HEK293 (cell line): ENCODE results near the gene SRBD1.

Source experiments
- CTCF ChIA-PET: fragments of 350-600 bp; formaldehyde crosslinking; extraction: SDS; loops from one replicate; lab custom pipeline; 2021; ENCODE audit warnings: antibody characterized with exemption; lab: Yijun Ruan, JAX
- POLR2A ChIA-PET: fragments of 300-600 bp; formaldehyde crosslinking; extraction: SDS; loops from one replicate; lab custom pipeline; 2020; ENCODE audit warnings: antibody characterized with exemption, inconsistent platforms; lab: Yijun Ruan, JAX
- H3K27ac ChIP-seq: fragments of 200-500 bp; sonication (Bioruptor generic); 2 replicates; pipeline ENCODE4 v1.5.1; 2014; ENCODE audit warnings: low read depth, low read length, control low read depth, inconsistent platforms; ENCODE audit errors: extremely low read depth
- H3K36me3 ChIP-seq, 2 experiments: fragments of 200-500 bp in 1 of 2; sonication (Bioruptor generic) in 1 of 2; 1 replicate in 1 of 2; 2 replicates in 1 of 2; pipeline ENCODE4 v1.5.1; 2014 to 2017; ENCODE audit warnings: inconsistent platforms in 2 of 2, low read length in 2 of 2; ENCODE audit not compliant: control insufficient read depth in 2 of 2, insufficient read depth in 1 of 2
- H3K4me1 ChIP-seq: fragments of 200-500 bp; sonication (Bioruptor generic); 2 replicates; pipeline ENCODE4 v1.5.1; 2014; ENCODE audit warnings: mild to moderate bottlenecking, low read length, inconsistent platforms; ENCODE audit not compliant: control insufficient read depth, insufficient read depth
- H3K4me3 ChIP-seq: 2 replicates; pipeline ENCODE4 v1.5.1; 2011; ENCODE audit warnings: low read depth, mild to moderate bottlenecking, control low read depth, low read length, moderate library complexity
- H3K9me3 ChIP-seq: fragments of 200-500 bp; sonication (Bioruptor generic); 2 replicates; pipeline ENCODE4 v1.5.1; 2014; ENCODE audit warnings: low read depth, low read length, inconsistent platforms; ENCODE audit not compliant: control insufficient read depth, insufficient read depth
- MEIS1 ChIP-seq: sonication (generic); formaldehyde crosslinking; IDR thresholded peaks from 2 replicates; pipeline ENCODE4 v1.8.1; 2022; ENCODE audit warnings: missing genetic modification reagents, mild to moderate bottlenecking, borderline replicate concordance
- PRDM6 ChIP-seq: fragments of 450-650 bp; formaldehyde crosslinking; IDR thresholded peaks from 2 replicates; pipeline ENCODE4 v1.5.1; 2017; ENCODE audit warnings: missing biosample characterization, missing genetic modification characterization
- TRIM28 ChIP-seq: IDR thresholded peaks from 2 replicates; pipeline ENCODE4 v1.6.1; 2011; ENCODE audit warnings: low read length, control low read depth, borderline replicate concordance
- ZBTB11 ChIP-seq: fragments of 450-650 bp; formaldehyde crosslinking; conservative IDR thresholded peaks from 2 replicates; pipeline ENCODE4 v1.5.1; 2016; ENCODE audit warnings: low read depth, missing biosample characterization, missing genetic modification characterization
- ZBTB49 ChIP-seq: fragments of 450-650 bp; formaldehyde crosslinking; IDR thresholded peaks from 2 replicates; pipeline ENCODE4 v1.5.1; 2016; ENCODE audit warnings: missing biosample characterization, missing genetic modification characterization, low read depth
- ZNF223 ChIP-seq: fragments of 450-650 bp; formaldehyde crosslinking; IDR thresholded peaks from 2 replicates; pipeline ENCODE4 v1.5.1; 2016; ENCODE audit warnings: missing biosample characterization, missing genetic modification characterization
- ZNF26 ChIP-seq: fragments of 450-650 bp; formaldehyde crosslinking; IDR thresholded peaks from 2 replicates; pipeline ENCODE4 v1.5.1; 2016; ENCODE audit warnings: missing biosample characterization, missing genetic modification characterization
- ZNF266 ChIP-seq: fragments of 450-650 bp; formaldehyde crosslinking; IDR thresholded peaks from 2 replicates; pipeline ENCODE4 v1.5.1; 2016; ENCODE audit warnings: missing biosample characterization, missing genetic modification characterization, low read depth
- ZNF311 ChIP-seq: fragments of 450-650 bp; formaldehyde crosslinking; IDR thresholded peaks from 2 replicates; pipeline ENCODE4 v1.5.1; 2017; ENCODE audit warnings: missing biosample characterization, missing genetic modification characterization, borderline replicate concordance
- ZNF354C ChIP-seq: fragments of 450-650 bp; formaldehyde crosslinking; IDR thresholded peaks from 2 replicates; pipeline ENCODE4 v1.5.1; 2016; ENCODE audit warnings: missing biosample characterization, missing genetic modification characterization, low read depth, borderline replicate concordance
- ZNF366 ChIP-seq: fragments of 450-650 bp; formaldehyde crosslinking; conservative IDR thresholded peaks from 2 replicates; pipeline ENCODE4 v1.5.1; 2016; ENCODE audit warnings: missing biosample characterization, missing genetic modification characterization
- ZNF416 ChIP-seq: fragments of 450-650 bp; formaldehyde crosslinking; IDR thresholded peaks from 2 replicates; pipeline ENCODE4 v1.5.1; 2016; ENCODE audit warnings: missing biosample characterization, missing genetic modification characterization
- ZNF423 ChIP-seq: fragments of 450-650 bp; formaldehyde crosslinking; IDR thresholded peaks from 2 replicates; pipeline ENCODE4 v1.5.1; 2016; ENCODE audit warnings: missing biosample characterization, missing genetic modification characterization
- ZNF510 ChIP-seq: fragments of 450-650 bp; formaldehyde crosslinking; IDR thresholded peaks from 2 replicates; pipeline ENCODE4 v1.5.1; 2018; ENCODE audit warnings: mild to moderate bottlenecking, missing genetic modification characterization, missing biosample characterization; ENCODE audit not compliant: insufficient replicate concordance
- ZNF530 ChIP-seq: fragments of 450-650 bp; formaldehyde crosslinking; IDR thresholded peaks from 2 replicates; pipeline ENCODE4 v1.5.1; 2016; ENCODE audit warnings: low read depth, missing biosample characterization, missing genetic modification characterization
- ZNF571 ChIP-seq: fragments of 450-650 bp; formaldehyde crosslinking; IDR thresholded peaks from 2 replicates; pipeline ENCODE4 v1.5.0; 2017; ENCODE audit warnings: missing biosample characterization, missing genetic modification characterization
- ZNF580 ChIP-seq: fragments of 450-650 bp; formaldehyde crosslinking; IDR thresholded peaks from 2 replicates; pipeline ENCODE4 v1.5.1; 2016; ENCODE audit warnings: missing biosample characterization, missing genetic modification characterization
- ZNF600 ChIP-seq: fragments of 450-650 bp; formaldehyde crosslinking; IDR thresholded peaks from 2 replicates; pipeline ENCODE4 v1.5.1; 2016; ENCODE audit warnings: missing biosample characterization, missing genetic modification characterization
- ZNF692 ChIP-seq: fragments of 450-650 bp; formaldehyde crosslinking; IDR thresholded peaks from 2 replicates; pipeline ENCODE4 v1.5.1; 2016; ENCODE audit warnings: missing biosample characterization, missing genetic modification characterization
- ZNF76 ChIP-seq: fragments of 450-650 bp; formaldehyde crosslinking; IDR thresholded peaks from 2 replicates; pipeline ENCODE4; 2016; ENCODE audit warnings: low read depth, missing biosample characterization, missing genetic modification characterization, borderline replicate concordance
- ZSCAN18 ChIP-seq: fragments of 450-650 bp; formaldehyde crosslinking; IDR thresholded peaks from 2 replicates; pipeline ENCODE4 v1.5.1; 2016; ENCODE audit warnings: missing biosample characterization, missing genetic modification characterization

Gene SRBD1

GRCh38 chr2:45354776-45355175 lies 256.3 kb downstream of the SRBD1 start (continued):
- TF ChIP-seq ZNF580 (tag by site-specific recombination) (no peak), ZNF692 (no peak), ZBTB49 (tag by site-specific recombination) (no peak), ZNF26 (tag by site-specific recombination) (no peak), ZNF571 (tag by site-specific recombination) (no peak)
- TF ChIP-seq, all 188 proteins: peak for 0

GRCh38 chr2:45353879-45354278 lies 257.2 kb downstream of the SRBD1 start:
- POLR2A ChIA-PET: no interaction called here
- H3K27ac ChIP-seq: no peak overlapping the region
- CTCF ChIA-PET: interaction anchor here (0.9 kb wide), 1 partner anchor 8 kb away, joined by 3 read pairs; no protein-coding TSS in a partner anchor
- H3K9me3 ChIP-seq: no peaks in the 10 kb centered on the region
- no peaks in the 10 kb centered on the region for H3K4me1 ChIP-seq
- no peak overlapping the region for H3K4me3 ChIP-seq
- H3K36me3 ChIP-seq: no peaks in the 10 kb centered on the region
- TF ChIP-seq ZNF354C (tag by site-specific recombination): no peak
- no peak for TF ChIP-seq ZNF223 (tag by site-specific recombination)

GRCh38 chr2:45352506-45352905 lies 258.6 kb downstream of the SRBD1 start:
- Histone ChIP-seq H3K4me3 (no peak overlapping the region), H3K4me1 (no peaks in the 10 kb centered on the region), H3K36me3 (no peaks in the 10 kb centered on the region), H3K9me3 (no peaks in the 10 kb centered on the region), H3K27ac (no peak overlapping the region)
- ChIA-PET CTCF (interaction anchor here (0.7 kb wide), 1 partner anchor 1908 kb away, joined by 3 read pairs; no protein-coding TSS in a partner anchor), POLR2A (no interaction called here)
- TF ChIP-seq TRIM28: no peak
- no peak for TF ChIP-seq ZNF510
- TF ChIP-seq PRDM6 (tag by site-specific recombination): no peak
- no peak for TF ChIP-seq ZNF76 (tag by site-specific recombination)
- TF ChIP-seq ZNF530 (tag by site-specific recombination): no peak
- no peak for TF ChIP-seq ZNF416 (tag by site-specific recombination)
- TF ChIP-seq ZNF366 (tag by site-specific recombination): no peak
- TF ChIP-seq ZNF600 (tag by site-specific recombination): no peak
- no peak for TF ChIP-seq ZNF311 (tag by site-specific recombination)
- no peak for TF ChIP-seq ZNF266 (tag by site-specific recombination)
- TF ChIP-seq ZBTB11 (tag by site-specific recombination): no peak
- TF ChIP-seq MEIS1 (CRISPR knock-in tag): no peak
- no peak for TF ChIP-seq ZNF423 (tag by site-specific recombination)
- TF ChIP-seq ZSCAN18 (tag by site-specific recombination): no peak
